Neural cell (in vitro differentiated cells): ENCODE measurements around the gene FAM32A. TPM values are rescaled to one million over a fixed set of nuclear protein-coding genes. Genes with fewer than 3 reads are reported as not detected.

Source experiments
- H2AFZ ChIP-seq: fragments of 200-600, 300-800 bp; sonication (generic), shearing (Covaris generic); 2 replicates; pipeline ENCODE4 v1.6.0; 2014; ENCODE audit warnings: low read depth, mild to moderate bottlenecking, antibody characterized with exemption, low read length, moderate library complexity
- H3F3A ChIP-seq: fragments of 200-600 bp; shearing (Covaris generic); 2 replicates; pipeline ENCODE4 v1.6.1; 2016; ENCODE audit warnings: mild to moderate bottlenecking, moderate library complexity, mixed read lengths, antibody characterized with exemption, low read length; ENCODE audit not compliant: insufficient read depth, poor library complexity, severe bottlenecking
- H3K27ac ChIP-seq: fragments of 200-600, 300-800 bp; sonication (generic), shearing (Covaris generic); 2 replicates; pipeline ENCODE4 v1.5.1; 2014; ENCODE audit warnings: mild to moderate bottlenecking, low read length, moderate library complexity
- H3K27me3 ChIP-seq: fragments of 300-800, 200-600 bp; sonication (generic), shearing (Covaris generic); 2 replicates; pipeline ENCODE4 v1.6.0; 2014; ENCODE audit warnings: mild to moderate bottlenecking, low read depth, low read length, moderate library complexity; ENCODE audit not compliant: insufficient read depth
- H3K36me3 ChIP-seq: fragments of 300-800, 200-600 bp; sonication (generic), shearing (Covaris generic); 2 replicates; pipeline ENCODE4 v1.5.1; 2014; ENCODE audit warnings: mild to moderate bottlenecking, antibody characterized with exemption, low read length, moderate library complexity; ENCODE audit not compliant: insufficient read depth
- H3K4me2 ChIP-seq: fragments of 300-800, 200-600 bp; sonication (generic), shearing (Covaris generic); 2 replicates; pipeline ENCODE4 v1.6.0; 2014; ENCODE audit warnings: mild to moderate bottlenecking, low read length
- H3K4me3 ChIP-seq: fragments of 300-800, 200-600 bp; sonication (generic), shearing (Covaris generic); 2 replicates; pipeline ENCODE4 v1.5.1; 2014; ENCODE audit warnings: mild to moderate bottlenecking, low read length, moderate library complexity
- H3K79me2 ChIP-seq: fragments of 200-600 bp; shearing (Covaris generic); replicated peaks from 2 replicates; pipeline ENCODE4 v1.6.0; 2014; ENCODE audit warnings: mild to moderate bottlenecking, low read length, moderate library complexity; ENCODE audit not compliant: insufficient read depth
- H3K9ac ChIP-seq: fragments of 300-800, 200-600 bp; sonication (generic), shearing (Covaris generic); 2 replicates; pipeline ENCODE4 v1.6.1; 2016; ENCODE audit warnings: mild to moderate bottlenecking, low read length, mixed read lengths
- H3K9me2 ChIP-seq: fragments of 200-600 bp; shearing (Covaris generic); 2 replicates; pipeline ENCODE4 v1.6.1; 2016; ENCODE audit warnings: mild to moderate bottlenecking, low read length, mixed read lengths; ENCODE audit not compliant: insufficient read depth
- H3K9me3 ChIP-seq: fragments of 200-600, 300-800 bp; sonication (generic), shearing (Covaris generic); 2 replicates; pipeline ENCODE4 v1.6.1; 2016; ENCODE audit warnings: mild to moderate bottlenecking, mixed run types, low read length, moderate library complexity, mixed read lengths
- H4K20me1 ChIP-seq: fragments of 200-600 bp; shearing (Covaris generic); 2 replicates; pipeline ENCODE4 v1.6.1; 2016; ENCODE audit warnings: mild to moderate bottlenecking, mixed run types; ENCODE audit not compliant: insufficient read depth
- EP300 ChIP-seq: fragments of 450-650 bp; conservative IDR thresholded peaks from 2 replicates; pipeline ENCODE4 v1.6.1; 2014; ENCODE audit warnings: antibody characterized with exemption, mild to moderate bottlenecking, moderate library complexity; ENCODE audit not compliant: poor library complexity, severe bottlenecking
- EZH2 ChIP-seq: fragments of 200-600, 300-800 bp; shearing (Covaris generic), sonication (generic); IDR thresholded peaks from 2 replicates; pipeline ENCODE4 v1.6.1; 2014; ENCODE audit warnings: antibody characterized with exemption, low read length, borderline replicate concordance, mild to moderate bottlenecking; ENCODE audit not compliant: insufficient read depth, poor library complexity, severe bottlenecking
- MXI1 ChIP-seq: fragments of 450-650 bp; conservative IDR thresholded peaks from 2 replicates; pipeline ENCODE4 v1.6.1; 2014; ENCODE audit warnings: antibody characterized with exemption, mild to moderate bottlenecking; ENCODE audit not compliant: poor library complexity, severe bottlenecking
- POLR2AphosphoS5 ChIP-seq: IDR thresholded peaks from 2 replicates; pipeline ENCODE4 v1.6.1; 2012
- RAD21 ChIP-seq: fragments of 450-650 bp; conservative IDR thresholded peaks from 2 replicates; pipeline ENCODE4 v1.6.1; 2014; ENCODE audit warnings: antibody characterized with exemption, mild to moderate bottlenecking, moderate library complexity
- SMC3 ChIP-seq: fragments of 450-650 bp; conservative IDR thresholded peaks from 2 replicates; pipeline ENCODE4 v1.6.1; 2014; ENCODE audit warnings: antibody characterized with exemption, mild to moderate bottlenecking, moderate library complexity; ENCODE audit not compliant: poor library complexity
- TAF1 ChIP-seq: IDR thresholded peaks from 2 replicates; pipeline ENCODE4 v1.6.1; 2012; ENCODE audit warnings: low read depth
- polyA plus RNA-seq: library from polyadenylated mRNA; depleted of rRNA; stranded (reverse); fragments of >200 nt; gene quantifications from 2 replicates; pipeline ENCODE4 v1.2.3, GENCODE V29; 2014
- TF ChIP-seq, protein P1 (sequence below): IDR thresholded peaks from 2 replicates; pipeline ENCODE4 v1.6.1; 2012; ENCODE audit warnings: borderline replicate concordance
- TF ChIP-seq, protein P2 (sequence below): fragments of 450-650 bp; IDR thresholded peaks from 2 replicates; pipeline ENCODE4 v1.5.1; 2014; ENCODE audit warnings: antibody characterized with exemption, mild to moderate bottlenecking, moderate library complexity; ENCODE audit not compliant: poor library complexity, severe bottlenecking

FAM32A gene
- polyA plus RNA-seq, 1 donor from 2014 or later = 545 TPM

DNA sequence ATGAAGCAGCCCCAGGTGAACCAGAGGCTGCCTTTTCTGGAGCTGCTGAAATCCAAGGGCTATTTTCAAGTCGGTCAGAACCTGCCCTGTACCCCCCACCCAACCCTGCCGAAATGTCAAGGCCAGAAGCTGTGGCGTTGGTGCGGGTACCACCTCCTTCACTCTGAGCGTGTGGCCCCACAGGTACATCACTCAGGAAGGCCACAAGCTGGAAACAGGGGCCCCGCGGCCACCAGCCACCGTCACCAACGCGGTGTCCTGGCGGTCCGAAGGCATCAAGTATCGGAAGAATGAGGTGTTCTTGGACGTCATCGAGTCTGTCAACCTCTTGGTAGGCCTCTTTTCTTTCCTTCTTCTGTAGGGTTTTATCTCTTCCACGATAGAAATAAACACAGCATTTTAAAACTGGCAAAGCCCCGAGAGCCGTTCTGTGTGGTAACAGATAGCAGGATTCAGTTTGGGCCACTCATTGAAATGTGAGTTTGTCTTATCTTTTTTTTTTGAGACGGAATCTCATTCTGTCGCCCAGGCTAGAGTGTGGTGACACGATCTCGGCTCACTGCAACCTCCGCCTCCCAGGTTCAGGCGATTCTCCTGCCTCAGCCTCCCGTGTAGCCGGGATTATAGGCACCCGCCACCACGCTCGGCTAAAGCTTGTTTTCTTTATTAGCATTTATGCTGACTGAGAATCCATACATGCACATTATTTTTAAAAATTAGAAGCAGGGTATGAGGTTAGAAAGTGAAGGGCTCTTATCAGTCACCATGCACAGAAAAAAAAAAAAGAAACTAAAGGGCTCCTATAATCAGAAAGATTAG, 23.8 kb downstream of the FAM32A start:
- no peaks in the 10 kb centered on the region for H3F3A ChIP-seq
- no peaks in the 10 kb centered on the region for H3K79me2 ChIP-seq
- no peaks in the 10 kb centered on the region for H3K36me3 ChIP-seq
- no peak overlapping the region for H2AFZ ChIP-seq
- no peak overlapping the region for H3K4me2 ChIP-seq
- no peaks in the 10 kb centered on the region for H3K9me3 ChIP-seq
- H3K9me2 ChIP-seq = no peaks in the 10 kb centered on the region
- TF ChIP-seq, protein P1, sequence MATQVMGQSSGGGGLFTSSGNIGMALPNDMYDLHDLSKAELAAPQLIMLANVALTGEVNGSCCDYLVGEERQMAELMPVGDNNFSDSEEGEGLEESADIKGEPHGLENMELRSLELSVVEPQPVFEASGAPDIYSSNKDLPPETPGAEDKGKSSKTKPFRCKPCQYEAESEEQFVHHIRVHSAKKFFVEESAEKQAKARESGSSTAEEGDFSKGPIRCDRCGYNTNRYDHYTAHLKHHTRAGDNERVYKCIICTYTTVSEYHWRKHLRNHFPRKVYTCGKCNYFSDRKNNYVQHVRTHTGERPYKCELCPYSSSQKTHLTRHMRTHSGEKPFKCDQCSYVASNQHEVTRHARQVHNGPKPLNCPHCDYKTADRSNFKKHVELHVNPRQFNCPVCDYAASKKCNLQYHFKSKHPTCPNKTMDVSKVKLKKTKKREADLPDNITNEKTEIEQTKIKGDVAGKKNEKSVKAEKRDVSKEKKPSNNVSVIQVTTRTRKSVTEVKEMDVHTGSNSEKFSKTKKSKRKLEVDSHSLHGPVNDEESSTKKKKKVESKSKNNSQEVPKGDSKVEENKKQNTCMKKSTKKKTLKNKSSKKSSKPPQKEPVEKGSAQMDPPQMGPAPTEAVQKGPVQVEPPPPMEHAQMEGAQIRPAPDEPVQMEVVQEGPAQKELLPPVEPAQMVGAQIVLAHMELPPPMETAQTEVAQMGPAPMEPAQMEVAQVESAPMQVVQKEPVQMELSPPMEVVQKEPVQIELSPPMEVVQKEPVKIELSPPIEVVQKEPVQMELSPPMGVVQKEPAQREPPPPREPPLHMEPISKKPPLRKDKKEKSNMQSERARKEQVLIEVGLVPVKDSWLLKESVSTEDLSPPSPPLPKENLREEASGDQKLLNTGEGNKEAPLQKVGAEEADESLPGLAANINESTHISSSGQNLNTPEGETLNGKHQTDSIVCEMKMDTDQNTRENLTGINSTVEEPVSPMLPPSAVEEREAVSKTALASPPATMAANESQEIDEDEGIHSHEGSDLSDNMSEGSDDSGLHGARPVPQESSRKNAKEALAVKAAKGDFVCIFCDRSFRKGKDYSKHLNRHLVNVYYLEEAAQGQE = no peak
- TF ChIP-seq RAD21 (no peak), POLR2AphosphoS5 (no peak), SMC3 (no peak), EP300 (no peak), MXI1 (no peak), TAF1 (no peak), EZH2 (no peak)
- TF ChIP-seq, protein P2, sequence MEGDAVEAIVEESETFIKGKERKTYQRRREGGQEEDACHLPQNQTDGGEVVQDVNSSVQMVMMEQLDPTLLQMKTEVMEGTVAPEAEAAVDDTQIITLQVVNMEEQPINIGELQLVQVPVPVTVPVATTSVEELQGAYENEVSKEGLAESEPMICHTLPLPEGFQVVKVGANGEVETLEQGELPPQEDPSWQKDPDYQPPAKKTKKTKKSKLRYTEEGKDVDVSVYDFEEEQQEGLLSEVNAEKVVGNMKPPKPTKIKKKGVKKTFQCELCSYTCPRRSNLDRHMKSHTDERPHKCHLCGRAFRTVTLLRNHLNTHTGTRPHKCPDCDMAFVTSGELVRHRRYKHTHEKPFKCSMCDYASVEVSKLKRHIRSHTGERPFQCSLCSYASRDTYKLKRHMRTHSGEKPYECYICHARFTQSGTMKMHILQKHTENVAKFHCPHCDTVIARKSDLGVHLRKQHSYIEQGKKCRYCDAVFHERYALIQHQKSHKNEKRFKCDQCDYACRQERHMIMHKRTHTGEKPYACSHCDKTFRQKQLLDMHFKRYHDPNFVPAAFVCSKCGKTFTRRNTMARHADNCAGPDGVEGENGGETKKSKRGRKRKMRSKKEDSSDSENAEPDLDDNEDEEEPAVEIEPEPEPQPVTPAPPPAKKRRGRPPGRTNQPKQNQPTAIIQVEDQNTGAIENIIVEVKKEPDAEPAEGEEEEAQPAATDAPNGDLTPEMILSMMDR = no peak
- H3K4me3 ChIP-seq = no peak overlapping the region
- no peaks in the 10 kb centered on the region for H3K27me3 ChIP-seq
- no peak overlapping the region for H3K9ac ChIP-seq
- H4K20me1 ChIP-seq = no peaks in the 10 kb centered on the region
- H3K27ac ChIP-seq = no peak overlapping the region

DNA sequence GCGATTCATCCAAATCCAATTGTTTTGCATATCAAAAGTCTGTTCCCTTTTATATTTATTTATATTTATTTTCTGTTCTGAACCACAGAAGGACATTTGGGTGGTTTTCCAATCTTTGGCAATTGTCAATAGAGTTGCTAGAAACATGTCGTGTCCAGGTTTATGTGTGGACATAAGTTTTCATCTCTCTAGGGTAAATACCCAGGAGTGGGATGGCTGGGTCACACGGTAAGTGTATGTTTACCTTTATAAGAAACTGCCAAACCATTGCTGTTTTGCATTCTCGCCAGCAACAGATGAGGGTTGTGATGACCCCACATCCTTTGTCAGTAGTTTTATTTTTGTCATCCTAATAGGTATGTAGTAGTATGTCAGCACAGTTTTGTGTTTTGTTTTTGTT, 25.0 kb downstream of the FAM32A start:
- no peak overlapping the region for H3K4me3 ChIP-seq
- no peak overlapping the region for H2AFZ ChIP-seq
- H3F3A ChIP-seq = no peaks in the 10 kb centered on the region
- no peaks in the 10 kb centered on the region for H3K79me2 ChIP-seq
- H3K9me3 ChIP-seq = no peaks in the 10 kb centered on the region
- no peaks in the 10 kb centered on the region for H3K27me3 ChIP-seq
- H3K36me3 ChIP-seq = no peaks in the 10 kb centered on the region
- H3K4me2 ChIP-seq = no peak overlapping the region
- H3K9ac ChIP-seq = no peak overlapping the region
- H3K9me2 ChIP-seq = no peaks in the 10 kb centered on the region
- H3K27ac ChIP-seq = no peak overlapping the region
- no peaks in the 10 kb centered on the region for H4K20me1 ChIP-seq
- TF ChIP-seq RAD21 (no peak), SMC3 (no peak), EZH2 (no peak), EP300 (no peak), MXI1 (no peak)
- TF ChIP-seq, protein P1 = no peak
